H1 (cell line): ENCODE measurements around the gene FTSJ3. TPM values are rescaled to one million over a fixed set of nuclear protein-coding genes. Genes with fewer than 3 reads are reported as not detected.
A peak's percentile ranks its signal among the peaks of the same experiment; 100 is the strongest.

Source experiments
- CTCF ChIA-PET: fragments of 300-600 bp; sonication (Branson Sonifier 250); formaldehyde crosslinking; loops from one replicate; lab custom pipeline; 2021; ENCODE audit not compliant: partially characterized antibody; lab: Charles Lee
- POLR2A ChIA-PET: fragments of 300-600 bp; sonication (Branson Sonifier 250); formaldehyde crosslinking; loops from one replicate; lab custom pipeline; 2021; ENCODE audit warnings: inconsistent platforms; ENCODE audit not compliant: partially characterized antibody; lab: Charles Lee
- DNase-seq, 2 experiments: peaks; one replicate each; pipeline versions ENCODE4 v3.0.0 to v3.0.0-alpha.2; 2010 to 2022; ENCODE audit warnings: low spot score in 2 of 2, low read depth in 1 of 2, mixed read lengths in 1 of 2
- FAIRE-seq: peaks from 2 replicates; lab custom pipeline; 2011; peaks lifted over from hg19 to GRCh38; lab: Jason Lieb, UNC
- H2AFZ ChIP-seq: 2 replicates; pipeline ENCODE4 v1.8.1; 2012; ENCODE audit warnings: low read length, inconsistent platforms
- H2AK5ac ChIP-seq: 2 replicates; pipeline ENCODE4 v1.6.1; 2013; ENCODE audit warnings: low read depth, low read length
- H2BK120ac ChIP-seq: replicated peaks from 2 replicates; pipeline ENCODE3; 2013; ENCODE audit warnings: low read depth, low read length, inconsistent platforms
- H2BK12ac ChIP-seq: 2 replicates; pipeline ENCODE4 v1.6.1; 2013; ENCODE audit warnings: low read depth, low read length
- H2BK15ac ChIP-seq: 2 replicates; pipeline ENCODE4 v1.6.1; 2013; ENCODE audit warnings: low read length
- H2BK20ac ChIP-seq: 2 replicates; pipeline ENCODE4 v1.6.1; 2013; ENCODE audit warnings: low read length
- H2BK5ac ChIP-seq: 2 replicates; pipeline ENCODE4 v1.6.1; 2013; ENCODE audit warnings: low read depth, low read length
- H3K14ac ChIP-seq: 2 replicates; pipeline ENCODE4 v1.6.1; 2013; ENCODE audit warnings: inconsistent platforms; ENCODE audit not compliant: insufficient read length
- H3K18ac ChIP-seq: 2 replicates; pipeline ENCODE4 v1.6.1; 2013; ENCODE audit warnings: low read length; ENCODE audit errors: extremely low read depth
- H3K23ac ChIP-seq: 2 replicates; pipeline ENCODE4 v1.6.1; 2013; ENCODE audit warnings: inconsistent platforms; ENCODE audit not compliant: insufficient read length
- H3K23me2 ChIP-seq: 2 replicates; pipeline ENCODE4 v1.6.1; 2013; ENCODE audit warnings: low read depth, low read length
- H3K27ac ChIP-seq: 2 replicates; pipeline ENCODE4 v1.6.1; 2011; ENCODE audit warnings: low read depth, low read length, inconsistent platforms
- H3K27me3 ChIP-seq, 4 experiments: replicated peaks in 1 of 4; 1 replicate in 1 of 4; 2 replicates in 3 of 4; pipeline versions ENCODE4 v1.6.1 to v1.8.1; 2011 to 2013; ENCODE audit warnings: low read length in 3 of 4, mild to moderate bottlenecking in 3 of 4, inconsistent platforms in 2 of 4, mixed read lengths in 2 of 4, moderate library complexity in 1 of 4; ENCODE audit not compliant: control insufficient read depth in 3 of 4, insufficient read depth in 3 of 4; ENCODE audit errors: extremely low read depth in 1 of 4
- H3K36me3 ChIP-seq, 4 experiments: 2 replicates each; pipeline versions ENCODE4 v1.6.1 to v1.8.1; 2011 to 2013; ENCODE audit warnings: mild to moderate bottlenecking in 4 of 4, low read length in 3 of 4, moderate library complexity in 2 of 4, control low read depth in 1 of 4, inconsistent platforms in 1 of 4; ENCODE audit not compliant: insufficient read depth in 4 of 4, control insufficient read depth in 2 of 4
- H3K4ac ChIP-seq: replicated peaks from 2 replicates; pipeline ENCODE3; 2013; ENCODE audit warnings: low read length, low read depth, mixed read lengths, inconsistent platforms; ENCODE audit not compliant: insufficient read length
- H3K4me1 ChIP-seq, 4 experiments: replicated peaks in 1 of 4; 1 replicate in 1 of 4; 2 replicates in 3 of 4; pipeline versions ENCODE4 v1.6.1 to v1.8.1; 2011 to 2013; ENCODE audit warnings: low read length in 3 of 4, inconsistent platforms in 2 of 4, mixed read lengths in 1 of 4; ENCODE audit not compliant: insufficient read depth in 4 of 4, control insufficient read depth in 3 of 4
- H3K4me2 ChIP-seq, 2 experiments: 2 replicates each; pipeline versions ENCODE4 v1.6.1 to v1.8.1; 2011 to 2013; ENCODE audit warnings: low read depth in 2 of 2, low read length in 2 of 2, control low read depth in 1 of 2, inconsistent platforms in 1 of 2, mild to moderate bottlenecking in 1 of 2; ENCODE audit not compliant: insufficient read depth in 1 of 2
- H3K4me3 ChIP-seq, 4 experiments: fragments of 200-600, 300-600 bp in 1 of 4; sonication (generic), shearing (Covaris generic), sonication (Bioruptor Twin) in 1 of 4; 2 replicates each; pipeline versions ENCODE4 v1.5.1 to v1.8.1; 2011 to 2016; ENCODE audit warnings: low read length in 4 of 4, low read depth in 3 of 4, control low read depth in 2 of 4, inconsistent platforms in 2 of 4, mild to moderate bottlenecking in 2 of 4, mixed read lengths in 1 of 4, moderate library complexity in 1 of 4; ENCODE audit not compliant: insufficient read depth in 2 of 4; ENCODE audit errors: extremely low read depth in 1 of 4
- H3K56ac ChIP-seq: replicated peaks from 2 replicates; pipeline ENCODE3; 2013; ENCODE audit warnings: low read depth, mild to moderate bottlenecking, mixed read lengths, low read length, inconsistent platforms; ENCODE audit not compliant: insufficient read length
- H3K79me1 ChIP-seq: 2 replicates; pipeline ENCODE4 v1.6.1; 2013; ENCODE audit warnings: low read depth, low read length, control low read depth
- H3K79me2 ChIP-seq, 2 experiments: 2 replicates each; pipeline versions ENCODE4 v1.6.1 to v1.8.1; 2012 to 2013; ENCODE audit warnings: low read length in 2 of 2, mild to moderate bottlenecking in 2 of 2, inconsistent platforms in 1 of 2; ENCODE audit not compliant: insufficient read depth in 2 of 2, control insufficient read depth in 1 of 2
- H3K9ac ChIP-seq, 4 experiments: replicated peaks in 1 of 4; 1 replicate in 1 of 4; 2 replicates in 3 of 4; pipeline versions ENCODE4 v1.6.1 to v1.8.1; 2011 to 2013; ENCODE audit warnings: low read depth in 3 of 4, low read length in 3 of 4, control low read depth in 2 of 4, mild to moderate bottlenecking in 2 of 4, moderate library complexity in 2 of 4, inconsistent platforms in 1 of 4; ENCODE audit errors: extremely low read depth in 1 of 4
- H3K9me3 ChIP-seq, 2 experiments: 2 replicates each; pipeline versions ENCODE4 v1.6.1 to v1.8.1; 2012 to 2013; ENCODE audit warnings: mild to moderate bottlenecking in 2 of 2, moderate library complexity in 2 of 2, control low read depth in 1 of 2, inconsistent platforms in 1 of 2, low read depth in 1 of 2, low read length in 1 of 2, mixed read lengths in 1 of 2; ENCODE audit not compliant: insufficient read depth in 2 of 2
- H4K20me1 ChIP-seq, 2 experiments: replicated peaks in 1 of 2; 2 replicates each; pipeline versions ENCODE3 to v1.8.1; 2011 to 2013; ENCODE audit warnings: inconsistent platforms in 2 of 2, low read length in 2 of 2, mild to moderate bottlenecking in 1 of 2; ENCODE audit not compliant: insufficient read depth in 2 of 2, control insufficient read depth in 1 of 2
- H4K5ac ChIP-seq: 2 replicates; pipeline ENCODE4 v1.6.1; 2013; ENCODE audit warnings: low read length, low read depth, mixed read lengths, inconsistent platforms; ENCODE audit not compliant: insufficient read length
- H4K8ac ChIP-seq: 2 replicates; pipeline ENCODE4 v1.8.0; 2013; ENCODE audit warnings: mild to moderate bottlenecking, moderate library complexity, low read length, inconsistent platforms; ENCODE audit not compliant: insufficient read depth; ENCODE audit errors: extremely low read depth
- H4K91ac ChIP-seq: replicated peaks from 2 replicates; pipeline ENCODE3; 2013; ENCODE audit warnings: low read length, mixed read lengths, inconsistent platforms; ENCODE audit not compliant: insufficient read length
- BCL11A ChIP-seq, 2 experiments: IDR thresholded peaks; one replicate each; pipeline ENCODE4 v1.6.1; 2011; ENCODE audit warnings: low read depth in 2 of 2, low read length in 2 of 2, mild to moderate bottlenecking in 2 of 2
- KDM5A ChIP-seq: fragments of 200-600 bp; IDR thresholded peaks from 2 replicates; pipeline ENCODE4 v1.7.1; 2012; ENCODE audit warnings: mild to moderate bottlenecking, low read length, inconsistent platforms, mixed read lengths
- POLR2A ChIP-seq, 2 experiments: IDR thresholded peaks; 1 replicate in 1 of 2; 2 replicates in 1 of 2; pipeline ENCODE4 v1.6.1; 2011; ENCODE audit warnings: low read depth in 2 of 2, low read length in 2 of 2, mild to moderate bottlenecking in 2 of 2; ENCODE audit errors: control extremely low read depth in 1 of 2
- RXRA ChIP-seq: IDR thresholded peaks from 2 replicates; pipeline ENCODE4 v1.6.1; 2011; ENCODE audit warnings: low read depth, mild to moderate bottlenecking, low read length, moderate library complexity; ENCODE audit not compliant: insufficient read depth
- SP1 ChIP-seq: IDR thresholded peaks from 2 replicates; pipeline ENCODE4 v1.6.1; 2011; ENCODE audit warnings: low read depth, low read length
- WGBS, 2 experiments: shearing (Covaris generic) in 1 of 2; methylation state at CpG; one replicate each; pipeline versions ENCODE4 v1.1.6 to v1.1.7; 2013 to 2015; ENCODE audit warnings: low lambda C conversion rate in 2 of 2, mixed read lengths in 2 of 2, inconsistent platforms in 1 of 2, low coverage in 1 of 2, missing lambda C conversion rate in 1 of 2; ENCODE audit not compliant: insufficient replicate concordance in 2 of 2, insufficient coverage in 1 of 2, insufficient read length in 1 of 2; ENCODE audit errors: extremely low coverage in 1 of 2, missing lambda C conversion rate in 1 of 2; 5-methylcytosine and 5-hydroxymethylcytosine counted together
- polyA plus RNA-seq, 7 experiments: library from polyadenylated mRNA; depleted of rRNA in 3 of 7; stranded (reverse) in 5 of 7; unstranded in 2 of 7; fragments of >200 nt in 5 of 7; fragments of 200-250 nt in 2 of 7; gene quantifications; 1 replicate in 5 of 7; 2 replicates in 1 of 7; 4 replicates in 1 of 7; pipeline versions ENCODE4 v1.2.1 to v1.2.3, GENCODE V29; 2011 to 2013; ENCODE audit warnings: missing spikeins in 2 of 7, mixed read lengths in 2 of 7
- total RNA-seq: library from RNA; stranded (reverse); fragmentation: NEBNext Ultra II Directional; extraction: Animal tissue kit (Norgen Biotek cat#: 25700); gene quantifications from 2 replicates; pipeline ENCODE4 v1.2.1, GENCODE V29; 2021

The FTSJ3 gene
- total and polyA plus RNA-seq, 2 of the 8 experiments (the other 6 are each of a cell fraction or from before 2014, with no cell fraction given): 42.7 to 77.2 TPM

- no peaks in the 10 kb centered on the region; the same call in none of the 2 replicates for H3K79me1 ChIP-seq
- no peak overlapping the region for H2BK20ac ChIP-seq
- H3K4me1 ChIP-seq: no peaks in the 10 kb centered on the region
- H4K20me1 ChIP-seq: peaks cover 9 to 31% of the 10 kb centered on the region in 2 experiments
- FAIRE-seq (no peak), DNase-seq (no peak)
- H3K14ac ChIP-seq: no peak overlapping the region
- no peak overlapping the region for H3K56ac ChIP-seq
- no peak overlapping the region for H2BK15ac ChIP-seq
- H3K9me3 ChIP-seq: no peaks in the 10 kb centered on the region
- H3K36me3 ChIP-seq: peaks cover 63 to 99% (median 93%) of the 10 kb centered on the region in 4 experiments
- H3K9ac ChIP-seq: no peak overlapping the region; a peak in 1 of 7 replicates
- no peak overlapping the region for H3K4ac ChIP-seq
- no peaks in the 10 kb centered on the region for H3K79me2 ChIP-seq
- no peak overlapping the region for H4K5ac ChIP-seq
- no peak overlapping the region for H4K8ac ChIP-seq
- TF ChIP-seq POLR2A (IDR thresholded peaks at IDR 0.05; ENCODE audit: control extremely low read depth in 1 of 2, low read depth in 2 of 2, low read length in 2 of 2) (peak in 1 of 2 experiments; percentile 38; a peak in 1 of 3 replicates), BCL11A (IDR thresholded peaks at IDR 0.05; ENCODE audit: low read depth in 2 of 2, low read length in 2 of 2) (no peak), RXRA (no peak), SP1 (no peak), KDM5A (no peak)
- H4K91ac ChIP-seq: no peak overlapping the region
- no peaks in the 10 kb centered on the region for H3K23me2 ChIP-seq
- H3K23ac ChIP-seq: no peak overlapping the region
- H3K27me3 ChIP-seq: no peaks in the 10 kb centered on the region
- H2AK5ac ChIP-seq: no peak overlapping the region
- no peak overlapping the region for H2BK12ac ChIP-seq
- no peak overlapping the region for H3K4me3 ChIP-seq
- H3K18ac ChIP-seq: no peak overlapping the region
- no peak overlapping the region for H2BK5ac ChIP-seq
- WGBS, 2 experiments: 92 to 100% methylated on average over 1 to 6 of the region's 6 CpGs
- no peak overlapping the region for H3K27ac ChIP-seq
- no peak overlapping the region for H3K4me2 ChIP-seq
- CTCF ChIA-PET: interaction anchor here (0.6 to 2.5 kb wide), 6 partner anchors 9 to 34 kb away, joined by 3 to 10 read pairs (median 4); no protein-coding TSS in a partner anchor
- H2AFZ ChIP-seq: no peak overlapping the region
- POLR2A ChIA-PET: interaction anchor here (0.9 to 32.3 kb wide), 8 partner anchors 1 to 241 kb away, joined by 3 to 593 read pairs (median 6); partner anchors contain the start of genes CCDC47, DDX42, FTSJ3 and PSMC5
- H2BK120ac ChIP-seq: no peak overlapping the region
Observed at GRCh38 chr17:63819131-63819530, 8.3 kb downstream of the FTSJ3 start.
